GM23248 (cell line): Measurements from ENCODE around the gene RNF121.
"Not testable (repeated sequence)": the region's sequence is repeated elsewhere in the genome, so short reads cannot be mapped to it uniquely, and the experiment has no call there.

ENCODE experiments used
- EZH2 ChIP-seq: fragments of 200-600 bp; sonication (generic); IDR thresholded peaks from 2 replicates; pipeline ENCODE4 v1.6.1; 2018; ENCODE audit warnings: antibody characterized with exemption, mild to moderate bottlenecking; ENCODE audit not compliant: insufficient read depth, poor library complexity, severe bottlenecking
- EZH2phosphoT487 ChIP-seq: fragments of 200-600 bp; sonication (generic); IDR thresholded peaks from 2 replicates; pipeline ENCODE4 v1.6.1; 2018; ENCODE audit warnings: antibody characterized with exemption, moderate library complexity, mild to moderate bottlenecking, low read depth; ENCODE audit not compliant: insufficient read depth

GRCh38 chr11:71888335-71889010 lies 40.4 kb upstream of the RNF121 start:
- not testable (repeated sequence) for TF ChIP-seq EZH2phosphoT487, EZH2
